Eye (tissue), 1 donor: ENCODE measurements around the gene ARMC3.
A peak's percentile ranks its signal among the peaks of the same experiment; 100 is the strongest.

Source experiments
- DNase-seq: peaks from one replicate; pipeline ENCODE4 v3.0.0-alpha.2; 2015

ARMC3 gene

DNA sequence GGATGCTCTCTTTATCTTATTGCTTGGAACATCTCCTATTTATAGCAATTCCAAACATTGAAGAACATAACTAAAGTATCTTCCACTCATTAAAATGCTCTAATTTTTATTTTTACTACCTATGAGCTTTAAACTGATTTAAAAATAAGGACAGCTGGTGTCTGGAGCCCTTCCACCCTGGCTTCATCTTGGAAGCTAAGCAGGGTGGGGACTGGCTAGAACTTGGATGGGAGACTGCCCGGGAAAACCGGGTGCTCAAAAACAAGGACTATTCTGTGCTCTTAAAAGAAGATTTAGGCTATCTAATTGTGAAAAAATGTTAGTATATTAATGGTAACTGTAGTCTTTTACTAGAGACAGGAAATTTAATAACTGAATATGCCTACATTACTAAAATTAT, 69.2 kb downstream of the ARMC3 start:
- DNase-seq = peak; percentile 25

DNA sequence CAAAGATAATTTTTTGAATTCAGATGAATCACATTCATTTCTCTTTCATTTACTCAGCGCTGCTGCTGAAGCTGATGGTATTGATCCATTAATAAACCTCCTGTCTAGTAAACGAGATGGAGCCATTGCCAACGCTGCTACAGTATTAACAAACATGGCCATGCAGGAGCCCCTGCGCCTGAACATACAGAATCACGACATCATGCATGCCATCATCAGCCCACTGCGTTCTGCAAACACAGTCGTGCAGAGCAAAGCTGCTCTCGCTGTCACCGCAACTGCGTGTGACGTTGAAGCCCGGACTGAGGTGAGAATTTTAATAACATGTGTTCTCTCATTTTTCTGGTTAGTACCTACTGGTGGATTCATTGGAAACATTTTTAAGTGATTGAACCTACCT, 70.2 kb downstream of the ARMC3 start:
- no peak for DNase-seq

DNA sequence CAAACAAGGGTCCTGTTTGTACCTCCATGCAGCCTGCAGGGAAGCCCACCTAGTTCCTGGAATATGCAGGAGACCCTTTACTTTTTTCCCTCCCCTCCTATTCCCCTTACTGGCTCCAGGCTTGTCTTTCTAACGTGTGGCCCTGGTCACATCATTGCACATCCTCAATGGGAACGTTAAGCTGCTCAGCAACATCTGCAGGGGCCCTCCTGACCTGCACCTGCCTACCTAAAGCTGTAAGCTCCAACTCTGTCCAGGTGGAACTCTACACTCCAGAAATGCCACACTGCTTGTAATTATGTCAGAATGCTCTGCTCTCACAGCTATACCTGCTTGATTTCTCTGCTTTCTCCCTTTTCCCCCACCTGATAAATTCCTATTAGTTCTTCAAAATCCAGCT, 72.1 kb downstream of the ARMC3 start:
- DNase-seq = no peak

DNA sequence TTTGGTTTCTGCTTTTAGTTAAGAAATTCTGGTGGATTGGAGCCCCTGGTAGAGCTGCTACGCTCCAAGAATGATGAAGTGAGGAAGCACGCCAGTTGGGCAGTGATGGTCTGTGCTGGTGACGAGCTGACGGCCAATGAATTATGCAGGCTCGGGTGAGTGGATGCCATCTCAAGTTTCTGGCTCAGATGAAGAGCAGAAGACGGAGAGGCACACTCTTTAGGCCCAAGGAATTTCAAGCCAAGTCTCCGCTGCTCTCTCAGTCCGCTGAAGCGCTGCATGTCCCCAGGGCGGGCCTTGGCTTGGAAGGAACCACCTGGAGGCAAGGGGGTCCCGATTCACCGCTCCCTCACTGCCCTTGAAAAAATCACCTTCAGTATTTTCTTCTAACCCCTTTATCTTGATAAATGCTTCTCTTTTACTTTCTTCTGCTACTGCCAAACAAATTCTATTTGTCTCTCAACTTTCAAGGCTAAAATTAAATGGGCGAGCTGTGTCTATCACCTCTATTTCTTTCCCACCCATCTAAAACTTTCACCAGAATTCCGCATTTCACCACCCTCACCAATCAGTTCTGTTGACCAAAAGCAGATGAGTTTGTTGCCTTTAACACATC, 74.2 kb downstream of the ARMC3 start:
- peak; percentile 43 for DNase-seq

DNA sequence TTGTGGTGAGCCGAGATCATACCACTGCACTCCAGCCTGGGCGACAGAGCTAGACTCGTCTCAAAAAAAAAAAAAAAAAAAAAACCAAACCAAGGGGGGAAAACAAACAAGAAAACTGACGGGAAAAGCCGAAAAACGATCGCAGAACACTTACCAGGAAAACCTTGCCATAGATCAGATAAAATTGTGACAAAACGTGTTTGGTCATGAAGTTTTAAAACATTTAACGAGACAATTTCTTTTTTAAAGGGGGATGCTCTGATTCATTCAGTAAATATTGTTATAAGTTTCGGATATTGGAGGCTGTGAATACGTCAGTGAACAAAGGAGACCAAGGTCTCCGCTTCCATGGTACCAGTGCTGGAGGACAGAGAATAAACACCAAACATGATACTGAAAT, 77.3 kb downstream of the ARMC3 start:
- DNase-seq = no peak

DNA sequence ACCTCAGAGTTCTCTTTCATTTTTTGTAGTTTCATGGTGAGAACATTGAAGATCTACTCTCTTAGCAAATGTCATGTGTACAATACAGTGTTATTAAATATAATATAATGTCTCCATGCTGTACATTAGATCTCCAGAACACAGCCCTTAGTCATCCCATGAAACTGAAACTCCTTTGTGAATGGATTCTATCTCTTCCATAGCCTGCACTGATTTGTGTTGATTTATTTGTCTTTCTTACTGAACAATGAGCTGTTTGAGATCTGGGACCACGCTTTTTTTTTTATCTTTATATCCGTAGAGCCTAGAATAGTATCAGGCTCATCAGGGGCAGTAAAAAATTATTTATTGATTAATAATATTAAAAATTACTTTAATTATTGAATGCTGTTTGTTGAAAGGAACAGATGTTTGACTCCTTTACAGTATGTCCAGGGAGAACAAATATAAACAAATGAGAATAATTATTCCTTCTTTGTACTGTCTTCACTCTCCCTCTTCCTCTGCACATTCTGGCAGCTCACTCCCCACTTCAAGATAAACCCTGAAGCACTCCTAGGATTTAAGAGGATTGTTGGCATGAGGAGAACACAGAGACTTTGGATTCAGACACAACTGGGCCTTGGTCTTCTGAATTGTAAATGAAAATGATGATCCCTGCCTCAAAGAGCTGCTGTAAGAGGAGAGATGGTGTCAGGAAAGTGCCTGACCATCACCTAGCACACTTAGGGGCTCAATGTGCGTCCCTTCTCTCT, 85.9 kb downstream of the ARMC3 start:
- no peak for DNase-seq

DNA sequence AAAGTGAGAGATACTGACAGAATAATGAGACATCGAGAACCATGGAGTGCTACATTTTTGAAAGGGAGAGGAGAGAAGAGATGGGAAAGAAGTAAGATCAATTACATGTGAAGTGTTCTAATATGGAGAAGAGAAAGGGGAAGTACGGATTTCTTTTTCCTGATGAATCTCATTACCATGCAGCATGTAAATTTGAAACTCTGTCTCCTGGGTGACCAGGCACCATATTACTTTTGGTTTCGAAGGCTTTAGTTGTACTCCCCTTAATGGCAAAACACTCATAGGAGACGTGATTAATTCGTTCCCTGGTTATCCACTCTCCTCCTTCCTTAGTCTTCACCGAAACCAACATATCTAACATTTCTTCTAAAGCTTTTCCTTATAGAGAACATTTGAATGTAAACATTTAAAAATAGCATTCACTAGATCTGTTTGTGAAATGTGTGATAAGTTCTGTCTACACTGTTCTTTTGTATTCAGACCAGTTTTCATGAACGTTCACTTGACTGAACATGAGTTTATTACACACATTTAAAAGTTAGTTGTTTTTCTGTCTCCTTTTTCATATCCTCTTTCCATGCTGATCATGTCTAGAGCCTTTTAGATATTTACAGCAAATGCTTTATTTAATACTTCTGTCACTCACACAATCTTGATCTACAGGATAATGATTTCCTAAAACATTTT, 87.3 kb downstream of the ARMC3 start:
- DNase-seq = no peak

DNA sequence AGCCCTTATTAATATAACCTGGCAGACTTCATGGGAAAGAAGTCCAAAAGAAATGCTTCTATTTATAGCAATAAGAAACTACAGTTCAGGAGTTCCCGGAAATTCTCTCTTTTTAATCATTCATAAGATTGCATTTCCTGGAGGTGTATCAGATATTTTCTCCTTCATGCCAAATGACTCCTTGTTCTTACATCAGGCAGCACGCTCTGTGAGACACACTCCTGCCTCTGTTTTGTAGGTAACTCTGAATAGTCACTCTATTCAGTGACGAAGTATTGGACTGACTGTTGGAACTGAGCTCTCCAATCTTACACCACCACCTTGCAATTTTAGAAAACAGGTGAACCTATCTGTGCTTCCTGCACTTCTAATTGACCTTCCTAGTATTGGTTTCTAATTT, 88.8 kb downstream of the ARMC3 start:
- DNase-seq = no peak

DNA sequence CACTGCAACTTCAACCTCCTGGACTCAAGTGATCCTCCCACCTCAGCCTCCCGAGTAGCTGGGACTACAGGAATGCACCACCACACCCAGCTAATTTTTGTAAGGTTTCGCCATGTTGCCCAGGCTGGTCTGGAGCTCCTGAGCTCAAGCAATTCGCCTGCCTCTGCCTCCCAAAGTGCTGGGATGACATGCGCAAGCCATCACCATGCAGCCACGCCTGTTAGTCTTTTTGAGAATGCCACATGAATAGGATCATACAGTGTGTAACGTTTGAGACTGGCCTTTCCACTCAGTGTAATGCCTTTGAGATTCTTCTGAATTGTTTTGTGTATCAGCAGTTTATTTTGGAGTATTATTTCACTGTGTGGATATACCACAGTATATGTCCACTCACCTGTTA, 91.8 kb downstream of the ARMC3 start:
- no peak for DNase-seq

DNA sequence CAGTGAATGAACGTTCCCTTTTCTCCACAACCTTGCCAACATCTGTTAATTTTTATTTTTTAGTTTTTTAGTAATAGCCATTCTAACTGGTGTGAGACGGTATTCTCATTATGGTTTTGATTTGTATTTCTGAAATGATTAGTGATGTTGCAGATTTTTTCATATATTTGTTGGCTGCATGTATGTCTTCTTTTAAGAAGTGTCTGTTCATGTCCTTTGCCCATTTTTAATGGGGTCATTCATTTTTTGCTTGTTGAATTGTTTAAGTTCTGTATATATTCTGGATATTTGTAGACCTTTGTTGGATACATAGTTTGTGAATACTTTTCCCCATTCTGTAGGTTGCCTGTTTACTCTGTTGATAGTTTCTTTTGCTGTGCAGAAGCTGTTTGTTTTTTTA, 93.6 kb downstream of the ARMC3 start:
- DNase-seq = no peak

DNA sequence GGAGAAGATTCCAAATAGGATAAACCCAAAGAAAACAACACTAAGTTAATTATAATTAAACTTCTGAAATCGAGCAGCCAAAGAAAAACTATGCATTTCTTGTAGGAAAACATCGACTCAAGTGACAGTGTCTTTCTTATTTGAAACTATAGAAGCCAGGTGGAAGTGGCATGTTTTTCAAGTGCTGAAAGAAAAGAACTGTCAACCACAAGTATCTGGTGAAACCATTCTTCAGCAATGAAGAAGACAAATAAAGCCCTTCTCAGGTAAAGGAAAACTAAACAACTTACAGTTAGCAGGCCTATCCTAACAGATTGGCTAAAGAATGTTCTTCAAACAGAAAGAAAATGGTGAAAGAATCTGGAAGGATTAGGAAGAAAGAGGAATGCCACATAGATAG, 96.1 kb downstream of the ARMC3 start:
- DNase-seq = no peak

DNA sequence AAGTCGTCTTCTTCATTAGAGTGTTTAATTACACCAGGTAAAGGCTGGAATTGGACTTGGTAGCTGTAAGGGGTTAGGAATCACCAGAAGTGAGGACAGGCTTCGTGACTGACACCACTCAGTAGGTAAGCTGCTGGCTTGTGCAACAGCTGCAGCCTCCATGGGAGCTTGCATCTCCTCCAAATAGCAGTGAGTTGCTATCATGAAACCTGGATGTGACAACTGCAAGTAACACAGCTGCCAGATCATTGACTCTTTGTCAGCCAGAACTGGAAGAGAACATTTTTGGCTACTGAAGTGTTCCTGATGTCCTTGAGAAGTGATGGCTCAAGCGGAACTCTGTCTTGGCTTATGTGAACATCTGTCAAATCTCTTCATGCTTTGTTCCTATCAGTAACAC, 103.5 kb downstream of the ARMC3 start:
- DNase-seq = no peak

DNA sequence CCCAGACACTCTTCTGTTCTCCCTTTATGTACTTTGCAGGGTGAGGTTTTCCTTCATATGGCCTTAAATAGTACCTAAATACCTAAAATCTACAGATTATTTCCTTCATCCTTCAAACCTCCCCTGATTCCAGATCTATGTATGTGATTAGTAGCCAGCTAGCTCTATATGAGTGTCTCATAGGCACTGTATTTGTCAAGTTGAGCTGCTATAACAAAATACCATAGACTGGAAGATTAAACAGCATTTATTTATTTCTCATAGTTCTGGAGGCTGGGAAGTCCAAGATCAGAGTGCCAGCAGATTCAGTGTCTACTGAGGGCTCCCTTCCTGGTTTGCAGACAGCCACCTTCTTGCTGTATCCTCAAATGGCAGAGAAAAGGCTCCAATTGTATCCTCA, 106.9 kb downstream of the ARMC3 start:
- no peak for DNase-seq

DNA sequence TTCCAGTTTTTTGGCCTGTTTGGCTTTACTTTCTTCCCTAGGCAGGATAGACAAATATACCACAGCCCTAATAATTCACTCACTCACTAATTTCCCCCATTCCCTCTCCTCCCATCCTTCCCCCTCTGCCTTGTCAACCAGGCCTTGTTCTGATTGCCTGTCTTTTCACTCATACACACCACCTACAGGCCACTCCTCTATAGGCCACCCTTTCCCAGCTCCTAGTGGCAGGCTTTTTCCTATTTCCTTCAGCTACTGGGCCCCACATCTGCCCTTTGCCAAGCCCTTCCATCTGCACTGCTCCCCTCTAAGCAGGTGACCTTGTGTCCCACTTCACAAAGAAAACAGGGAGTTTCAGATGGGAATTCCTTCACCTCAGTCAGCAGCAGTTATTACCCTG, 107.7 kb downstream of the ARMC3 start:
- peak; percentile 44 for DNase-seq

DNA sequence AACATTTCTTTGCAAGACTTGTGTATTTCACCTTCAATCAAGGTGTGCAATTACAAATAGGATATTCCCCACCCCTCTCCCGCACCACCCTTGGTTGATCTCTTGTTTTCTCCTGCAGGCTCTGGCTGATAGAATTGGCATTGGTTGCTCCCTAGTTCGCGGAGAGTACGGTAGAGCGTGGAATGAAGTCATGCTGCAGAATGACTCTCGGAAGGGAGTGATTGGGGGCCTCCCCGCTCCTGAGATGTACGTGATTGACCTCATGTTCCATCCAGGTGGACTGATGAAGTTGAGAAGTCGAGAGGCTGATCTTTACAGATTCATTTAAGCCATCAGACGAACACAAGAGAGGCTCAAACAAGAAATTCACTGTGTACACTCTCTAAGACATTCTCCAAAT, 109.3 kb downstream of the ARMC3 start:
- DNase-seq = no peak

DNA sequence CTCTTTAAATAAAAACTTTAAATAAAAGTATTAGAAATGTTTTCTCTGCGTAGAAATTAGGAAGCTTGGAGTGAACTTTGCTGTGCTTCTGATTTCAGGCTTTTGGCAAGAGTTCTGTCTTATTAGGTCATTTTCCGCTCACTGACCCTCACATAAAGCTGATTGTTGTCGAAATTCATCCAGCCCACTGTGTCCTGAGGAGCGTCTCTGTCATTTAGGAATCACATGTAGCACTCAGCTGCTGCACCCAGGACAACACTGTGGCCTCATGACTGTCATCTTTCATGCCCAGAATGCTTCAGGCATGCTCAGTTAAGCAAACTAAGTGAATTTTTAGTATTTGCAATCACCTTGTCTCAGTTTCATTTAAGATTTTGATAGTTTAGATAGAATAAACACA, 109.7 kb downstream of the ARMC3 start:
- peak; percentile 74 for DNase-seq

DNA sequence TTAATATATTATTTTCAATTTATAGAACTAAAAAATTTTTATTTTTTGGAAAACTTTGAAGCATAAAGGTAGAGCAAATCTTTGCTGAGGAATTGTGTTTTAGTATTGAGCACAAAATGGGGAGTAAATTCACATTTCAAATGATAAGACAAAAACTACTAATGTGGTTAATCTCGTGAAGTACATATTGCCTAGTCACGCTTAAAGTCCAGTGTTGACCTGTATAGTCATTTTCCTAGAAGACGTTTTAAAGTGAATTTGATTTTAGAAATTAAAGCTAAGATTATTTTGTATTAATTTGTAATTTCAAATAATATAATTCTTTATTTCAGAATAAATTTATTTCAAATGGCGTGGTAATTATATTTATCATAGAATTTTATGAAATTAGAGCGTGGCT, 110.3 kb downstream of the ARMC3 start:
- no peak for DNase-seq

DNA sequence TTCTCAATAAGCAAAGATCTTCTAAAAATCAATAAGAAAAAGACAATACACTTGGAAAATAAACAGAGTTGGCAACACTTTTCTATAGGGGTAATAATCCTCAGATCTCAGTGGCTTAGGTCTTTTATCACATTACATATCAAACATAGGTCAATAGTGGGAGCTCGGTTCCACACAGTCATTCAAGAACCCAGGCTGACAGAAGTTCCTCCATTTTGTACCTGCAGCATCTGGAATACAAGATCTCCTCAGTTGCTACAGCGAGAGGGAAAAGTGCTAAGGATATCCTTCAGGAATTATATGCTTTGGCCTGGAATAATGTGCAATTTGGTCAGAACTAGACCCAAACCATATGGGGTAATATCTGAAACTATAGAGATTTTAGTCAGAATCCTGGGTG, 112.1 kb downstream of the ARMC3 start:
- no peak for DNase-seq

DNA sequence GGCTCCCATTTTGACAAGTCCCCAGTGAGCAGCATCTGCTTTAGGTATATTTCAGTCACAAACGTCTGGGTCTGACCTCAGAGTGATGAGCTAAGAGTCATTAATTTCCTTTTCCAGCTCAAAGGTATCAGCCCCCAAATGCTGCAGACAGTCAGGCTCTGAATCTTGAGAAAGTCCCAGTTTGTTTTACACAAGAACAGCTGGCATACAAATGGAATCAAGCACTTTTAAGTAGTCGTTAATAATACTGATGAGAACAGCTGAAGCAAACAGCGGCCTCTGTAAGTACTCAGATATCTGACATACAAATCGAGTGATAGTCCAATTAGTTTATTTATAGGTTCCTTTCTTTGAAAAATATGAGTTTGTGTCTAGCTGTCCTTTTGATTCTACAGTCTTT, 118.2 kb downstream of the ARMC3 start:
- DNase-seq = no peak

DNA sequence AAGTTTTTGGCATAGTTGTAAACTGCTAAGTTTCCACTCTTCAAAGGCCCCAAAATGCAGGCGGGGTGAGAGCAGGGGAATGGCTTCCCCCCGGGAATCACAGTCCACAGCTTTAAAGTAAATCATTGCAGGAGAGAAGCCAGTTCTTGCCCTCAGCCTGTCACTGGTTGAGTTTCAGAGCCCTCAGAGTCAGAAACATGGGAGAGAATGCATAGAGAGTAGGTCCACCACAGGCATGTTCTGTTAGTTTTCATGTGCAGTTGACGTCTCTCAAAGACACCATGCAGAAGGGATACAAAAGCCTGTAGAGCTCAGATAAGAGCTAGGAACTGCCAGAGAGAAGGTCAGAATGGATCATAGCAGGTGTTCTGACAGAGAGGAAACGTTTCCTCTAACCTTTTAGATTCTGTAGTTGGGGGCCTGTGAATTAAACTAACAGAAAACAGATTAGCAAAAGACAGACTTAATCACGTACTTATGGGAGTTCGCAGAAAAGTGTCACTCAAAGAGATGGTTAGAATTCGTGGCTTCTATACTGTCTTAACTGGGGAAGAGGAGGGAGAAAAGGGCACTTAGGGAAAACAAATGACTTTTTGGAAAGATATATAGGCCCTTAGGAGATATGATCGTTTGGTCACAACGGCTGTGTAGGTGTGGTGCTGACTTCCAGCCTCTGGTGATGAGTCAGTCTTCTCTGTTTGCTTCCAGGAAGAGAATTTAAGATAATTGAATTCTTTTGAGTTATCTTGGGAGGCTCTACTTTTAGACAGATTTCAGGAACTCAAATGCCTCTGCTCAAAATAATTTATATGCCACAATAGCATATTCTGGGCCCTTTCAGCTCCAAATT, 119.6 kb downstream of the ARMC3 start:
- no peak for DNase-seq

DNA sequence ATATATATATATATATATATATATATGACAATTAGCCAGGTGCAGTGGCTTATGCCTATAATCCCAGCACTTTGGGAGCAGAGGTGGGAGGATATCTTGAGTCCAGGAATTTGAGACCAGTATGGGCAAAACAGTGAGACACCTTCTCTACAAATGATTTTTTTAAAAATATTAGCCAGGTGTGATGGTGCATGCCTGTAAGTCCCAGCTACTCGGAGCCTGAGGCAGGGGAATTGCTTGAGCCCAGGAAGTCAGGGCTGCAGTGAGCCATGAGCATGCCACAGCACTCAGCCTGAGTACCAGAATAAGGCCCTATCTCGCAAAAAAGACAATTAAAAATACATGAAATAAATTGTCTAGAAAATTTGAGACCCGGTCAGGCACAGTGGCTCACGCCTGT, 120.3 kb downstream of the ARMC3 start:
- DNase-seq = no peak

DNA sequence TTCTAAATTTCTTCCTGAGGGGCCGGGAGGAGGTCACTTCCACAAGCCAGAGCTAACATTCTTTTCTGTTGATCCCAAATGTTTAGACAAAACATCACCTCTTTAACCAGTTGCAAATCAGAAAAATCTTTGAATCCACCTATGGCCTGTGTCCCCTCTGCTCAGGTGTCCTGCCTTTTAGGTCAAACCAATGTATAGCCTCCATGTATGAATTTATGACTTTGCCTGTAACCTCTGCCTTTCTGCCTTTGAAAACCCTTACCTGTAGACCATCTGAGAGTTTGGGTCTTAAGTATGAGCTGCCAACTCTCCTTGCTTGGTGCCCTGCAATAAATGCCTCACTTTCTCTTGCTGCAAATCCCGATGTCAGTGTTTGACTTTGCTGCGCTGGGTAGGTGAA, 123.4 kb downstream of the ARMC3 start:
- no peak for DNase-seq

DNA sequence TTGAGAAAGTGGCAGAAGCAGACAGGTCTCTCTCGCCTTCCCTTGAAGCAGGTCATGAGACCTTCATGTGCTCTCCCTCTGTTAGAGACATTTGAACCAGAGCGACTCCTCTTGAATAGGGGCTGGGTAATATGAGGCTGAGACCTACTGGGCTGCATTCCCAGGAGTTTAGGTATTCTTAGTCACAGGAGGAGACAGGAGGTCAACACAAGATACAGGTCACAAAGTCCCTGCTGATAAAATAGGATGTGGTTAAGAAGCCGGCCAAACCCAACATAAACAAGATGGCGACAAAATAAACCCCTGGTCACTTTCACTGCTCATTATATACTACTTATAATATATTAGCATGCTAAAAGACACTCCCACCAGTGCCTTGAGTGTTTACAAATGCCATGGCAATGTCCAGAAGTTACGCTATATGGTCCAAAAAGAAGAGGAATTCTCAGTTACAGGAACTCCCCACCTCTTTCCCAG, 124.0 kb downstream of the ARMC3 start:
- DNase-seq = no peak
